Gastroesophageal sphincter (tissue), 4 donors: ENCODE measurements around the gene PPP4R3A. TPM values are rescaled to one million over a fixed set of nuclear protein-coding genes. Genes with fewer than 3 reads are reported as not detected.

Experiments used
- ATAC-seq: fragments of 150-250 bp; one replicate; pipeline ENCODE4 v1.9.1; 2016; ENCODE audit warnings: mild to moderate bottlenecking, moderate library complexity
- H3K27ac ChIP-seq, 4 donors: fragments of 200-600 bp; sonication (generic) in 3 of 4; 1 replicate in 3 of 4; 2 replicates in 1 of 4; pipeline ENCODE4 v1.5.1; 2016 to 2019
- H3K27me3 ChIP-seq: fragments of 200-600 bp; sonication (generic); one replicate; pipeline ENCODE4 v1.5.1; 2019
- H3K36me3 ChIP-seq, 2 donors: fragments of 200-600 bp; sonication (generic); one replicate each; pipeline ENCODE4 v1.5.1; 2019; ENCODE audit warnings: control low read depth in 1 of 2
- H3K4me1 ChIP-seq, 3 donors: fragments of 200-600 bp; sonication (generic); 1 replicate in 2 of 3; 2 replicates in 1 of 3; pipeline ENCODE4 v1.5.1; 2016 to 2019; ENCODE audit warnings: control low read depth in 2 of 3
- H3K4me3 ChIP-seq, 2 donors: fragments of 200-600 bp; sonication (generic); one replicate each; pipeline ENCODE4 v1.5.1; 2019; ENCODE audit warnings: mild to moderate bottlenecking in 1 of 2, moderate library complexity in 1 of 2
- H3K9me3 ChIP-seq, 3 donors: fragments of 200-600 bp; sonication (generic); one replicate each; pipeline ENCODE4 v1.5.1; 2017 to 2019; ENCODE audit warnings: control low read depth in 2 of 3
- EP300 ChIP-seq: sonication (generic); formaldehyde crosslinking; IDR thresholded peaks from one replicate; pipeline ENCODE4 v1.6.1; 2017; ENCODE audit warnings: antibody characterized with exemption, mild to moderate bottlenecking
- POLR2A ChIP-seq, 2 donors: fragments of 450-650 bp; IDR thresholded peaks; one replicate each; pipeline ENCODE4 v1.6.1; 2017; ENCODE audit warnings: antibody characterized with exemption in 2 of 2, mild to moderate bottlenecking in 2 of 2, moderate library complexity in 1 of 2
- POLR2AphosphoS5 ChIP-seq: sonication (generic); formaldehyde crosslinking; IDR thresholded peaks from one replicate; pipeline ENCODE4 v1.6.1; 2017; ENCODE audit warnings: antibody characterized with exemption
- WGBS, 2 donors: methylation state at CpG; one replicate each; pipeline ENCODE4 v1.1.5; 2018; ENCODE audit warnings: low coverage in 1 of 2; 5-methylcytosine and 5-hydroxymethylcytosine counted together
- total RNA-seq, 4 donors: library from RNA; depleted of rRNA; stranded (reverse); fragments of >200 nt; gene quantifications; one replicate each; pipeline ENCODE4 v1.1.0, GENCODE V29; 2016
- TF ChIP-seq, protein P1 (sequence below), 4 experiments: fragments of 200-600 bp in 2 of 4; fragments of 450-650 bp in 2 of 4; sonication (generic) in 1 of 4; IDR thresholded peaks; one replicate each; pipeline ENCODE4 v1.5.1; 2017 to 2019; ENCODE audit warnings: antibody characterized with exemption in 4 of 4, mild to moderate bottlenecking in 2 of 4, moderate library complexity in 2 of 4

The PPP4R3A gene
- total RNA-seq = 100 to 1,000 TPM in 1 of 4 donors, 10 to 100 TPM in 3; 66.5 to 108 (median 77.4) TPM

DNA sequence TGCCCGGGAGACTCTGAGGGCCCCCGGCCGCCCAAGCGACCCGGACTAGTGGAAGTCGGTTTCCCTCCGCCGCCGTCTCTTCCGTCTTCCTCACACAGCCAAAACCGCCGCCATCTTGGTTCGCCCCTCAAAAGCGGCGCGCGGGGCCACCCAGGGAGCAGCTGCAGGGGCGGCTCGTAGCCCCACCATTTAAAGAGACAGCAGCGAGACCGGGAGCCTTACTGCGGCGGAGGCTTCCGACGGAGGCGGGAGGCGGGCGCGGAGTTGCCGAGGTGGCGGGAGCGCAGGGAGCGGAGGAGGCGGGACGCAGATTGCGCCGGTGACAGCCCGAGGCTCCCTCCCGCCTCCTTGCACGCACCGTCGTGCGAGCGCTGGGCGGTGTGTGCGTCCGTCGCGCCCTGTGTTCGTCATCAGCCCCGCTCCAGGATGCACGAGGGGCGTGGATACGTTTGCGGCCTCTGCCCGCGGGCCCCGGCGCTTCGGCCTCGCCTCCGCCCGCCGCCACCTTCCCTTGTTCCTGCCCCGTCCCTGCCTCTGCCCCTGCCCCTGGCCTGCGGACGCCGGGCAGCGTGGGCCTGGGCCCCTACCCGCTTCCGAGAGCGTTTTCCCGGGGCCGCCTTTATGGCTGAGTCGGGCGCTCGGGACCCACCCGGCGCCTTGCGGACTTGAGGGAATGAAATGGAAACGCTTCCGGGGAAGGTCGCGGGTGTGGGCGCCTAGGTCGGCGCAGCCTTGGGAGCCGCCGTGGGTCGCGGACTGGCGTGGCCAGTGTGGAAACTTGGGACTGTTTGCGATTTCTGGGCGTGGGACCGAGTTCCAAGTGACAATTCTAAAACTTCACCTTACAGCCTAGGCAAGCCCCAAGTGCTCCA is at the start of gene PPP4R3A:
PPP4R3A (minus strand) TSS at position 140 of the 872 bp plus-strand sequence. CDS start 663 bp downstream, outside the sequence.
- H3K9me3 ChIP-seq = no peaks in the 10 kb centered on the region
- peak within 1 kb of the TSS; percentile 70 to 97 for H3K4me3 ChIP-seq
- TF ChIP-seq POLR2AphosphoS5 (peak; percentile 95), POLR2A (IDR thresholded peaks at IDR 0.05) (peak; percentile 82 to 85), EP300 (peak; percentile 45)
- TF ChIP-seq, protein P1, sequence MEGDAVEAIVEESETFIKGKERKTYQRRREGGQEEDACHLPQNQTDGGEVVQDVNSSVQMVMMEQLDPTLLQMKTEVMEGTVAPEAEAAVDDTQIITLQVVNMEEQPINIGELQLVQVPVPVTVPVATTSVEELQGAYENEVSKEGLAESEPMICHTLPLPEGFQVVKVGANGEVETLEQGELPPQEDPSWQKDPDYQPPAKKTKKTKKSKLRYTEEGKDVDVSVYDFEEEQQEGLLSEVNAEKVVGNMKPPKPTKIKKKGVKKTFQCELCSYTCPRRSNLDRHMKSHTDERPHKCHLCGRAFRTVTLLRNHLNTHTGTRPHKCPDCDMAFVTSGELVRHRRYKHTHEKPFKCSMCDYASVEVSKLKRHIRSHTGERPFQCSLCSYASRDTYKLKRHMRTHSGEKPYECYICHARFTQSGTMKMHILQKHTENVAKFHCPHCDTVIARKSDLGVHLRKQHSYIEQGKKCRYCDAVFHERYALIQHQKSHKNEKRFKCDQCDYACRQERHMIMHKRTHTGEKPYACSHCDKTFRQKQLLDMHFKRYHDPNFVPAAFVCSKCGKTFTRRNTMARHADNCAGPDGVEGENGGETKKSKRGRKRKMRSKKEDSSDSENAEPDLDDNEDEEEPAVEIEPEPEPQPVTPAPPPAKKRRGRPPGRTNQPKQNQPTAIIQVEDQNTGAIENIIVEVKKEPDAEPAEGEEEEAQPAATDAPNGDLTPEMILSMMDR (IDR thresholded peaks at IDR 0.05) = peak in 1 of 4 experiments; percentile 2
- H3K4me1 ChIP-seq = peaks cover 0 to 40% (median 13%) of the 10 kb centered on the region in 3 donors
- ATAC-seq = peak; percentile 97
- WGBS, 2 donors = 0% methylated on average over 3 of the region's 95 CpGs; no CpG with 5 or more reads in 1 of the 2 donors
- H3K36me3 ChIP-seq = peaks cover 0 to 6% of the 10 kb centered on the region in 2 donors
- H3K27me3 ChIP-seq = no peaks in the 10 kb centered on the region
- peak within 1 kb of the TSS; percentile 95 to 99 (median 99) for H3K27ac ChIP-seq

DNA sequence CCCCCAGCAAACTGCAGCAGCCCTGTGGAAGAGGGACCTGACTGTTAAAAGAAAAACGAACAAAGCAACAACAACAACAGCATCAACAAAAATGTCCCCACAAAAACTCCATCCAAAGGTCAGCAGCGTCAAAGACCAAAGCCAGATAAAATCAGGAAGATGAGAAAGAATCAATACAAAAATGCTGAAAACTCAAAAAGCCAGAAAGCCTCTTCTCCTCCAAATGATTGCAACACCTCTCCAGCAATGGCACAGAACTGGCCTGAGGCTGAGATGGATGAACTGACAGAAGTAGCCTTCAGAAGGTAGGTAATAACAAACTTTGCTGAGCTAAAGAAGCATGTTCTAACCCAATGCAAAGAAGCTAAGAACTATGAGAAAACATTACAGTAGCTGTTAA is 45.4 kb upstream of the PPP4R3A start:
- Histone ChIP-seq H3K27ac (no peak overlapping the region), H3K27me3 (peaks cover 12% of the 10 kb centered on the region), H3K4me3 (no peak overlapping the region), H3K9me3 (peaks cover 0 to 9% (median 0%) of the 10 kb centered on the region in 3 donors), H3K36me3 (no peaks in the 10 kb centered on the region), H3K4me1 (no peaks in the 10 kb centered on the region)
- TF ChIP-seq, protein P1 (IDR thresholded peaks at IDR 0.05) = no peak
- no peak for TF ChIP-seq EP300
- WGBS, 2 donors = 76% methylated on average over 2 of the region's 2 CpGs; no CpG with 5 or more reads in 1 of the 2 donors
- ATAC-seq = no peak

DNA sequence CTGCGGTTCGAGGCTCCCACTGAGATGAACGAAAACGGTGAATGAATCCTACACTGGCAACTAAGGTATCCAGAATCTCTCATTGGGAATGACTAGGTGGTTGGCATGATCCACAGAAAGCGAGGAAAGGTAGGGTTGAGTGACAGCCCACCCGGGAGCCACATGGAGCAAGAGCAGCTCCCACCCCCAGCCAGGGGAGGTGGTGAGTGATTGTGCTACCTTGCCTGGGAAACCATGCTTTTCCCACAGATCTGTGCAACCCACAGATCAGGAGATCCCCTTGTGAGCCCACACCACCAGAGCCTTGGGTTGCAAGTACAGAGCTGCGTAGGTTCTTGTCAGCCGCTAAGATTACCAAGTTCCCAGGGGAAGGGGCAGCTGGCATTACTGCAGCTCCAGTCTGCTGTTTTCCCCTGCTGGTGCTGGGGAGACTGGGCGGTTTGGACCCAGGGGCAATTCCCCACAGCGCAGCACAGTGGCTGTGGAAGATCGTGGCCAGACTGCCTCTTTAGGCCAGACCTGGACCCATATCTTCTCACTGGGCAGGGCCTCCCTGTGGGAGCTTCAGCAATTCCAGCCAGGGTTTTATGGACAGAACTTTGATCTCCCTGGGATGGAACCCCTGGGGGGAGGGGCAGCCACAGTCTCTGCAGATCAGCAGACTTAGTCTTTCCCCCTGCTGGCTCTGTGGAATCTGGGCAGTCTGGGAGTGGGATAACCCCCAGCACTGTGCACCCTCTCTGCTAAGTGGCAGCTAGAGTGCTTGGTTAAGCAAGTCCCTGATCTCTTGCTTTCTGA is 44.6 kb upstream of the PPP4R3A start:
- 87 to 93% methylated on average over 3 to 5 of the region's 11 CpGs for WGBS, 2 donors
- no peak overlapping the region for H3K4me3 ChIP-seq
- no peak overlapping the region for H3K27ac ChIP-seq
- H3K27me3 ChIP-seq = peaks cover 12% of the 10 kb centered on the region
- H3K36me3 ChIP-seq = no peaks in the 10 kb centered on the region
- H3K9me3 ChIP-seq = peaks cover 0 to 9% (median 0%) of the 10 kb centered on the region in 3 donors
- TF ChIP-seq, protein P1 (IDR thresholded peaks at IDR 0.05) = no peak
- H3K4me1 ChIP-seq = no peaks in the 10 kb centered on the region
- ATAC-seq = no peak

DNA sequence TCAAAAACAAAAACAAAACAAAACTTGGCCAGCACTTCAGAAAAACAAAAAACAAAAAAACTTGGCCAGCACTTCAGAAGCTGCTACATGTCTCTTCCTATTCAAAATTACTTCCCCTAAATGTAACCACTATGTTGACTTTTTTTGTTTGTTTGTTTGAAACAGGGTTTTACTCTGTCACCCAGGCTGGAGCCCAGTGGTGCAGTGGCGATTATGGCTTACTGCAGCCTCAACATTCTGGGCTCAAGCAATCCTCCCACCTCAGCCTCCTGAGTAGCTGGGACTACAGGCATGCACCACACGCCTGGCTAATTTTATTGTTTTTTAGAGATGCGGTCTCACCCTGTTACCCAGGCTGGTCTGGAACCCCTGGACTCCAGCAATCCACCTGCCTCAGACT is 38.0 kb upstream of the PPP4R3A start:
- 85% methylated on average over 3 of the region's 3 CpGs for WGBS, 2 donors
- Histone ChIP-seq H3K27me3 (peaks cover 6% of the 10 kb centered on the region), H3K4me1 (no peaks in the 10 kb centered on the region), H3K36me3 (no peaks in the 10 kb centered on the region), H3K27ac (no peak overlapping the region), H3K4me3 (no peak overlapping the region), H3K9me3 (no peaks in the 10 kb centered on the region)
- TF ChIP-seq POLR2AphosphoS5 = no peak
- no peak for TF ChIP-seq EP300
- no peak for TF ChIP-seq POLR2A (IDR thresholded peaks at IDR 0.05)
- TF ChIP-seq, protein P1 (IDR thresholded peaks at IDR 0.05) = no peak
- no peak for ATAC-seq
